Esophagus (tissue), 2 donors: ENCODE data around the gene S100A5. TPM values are rescaled to one million over a fixed set of nuclear protein-coding genes. Genes with fewer than 3 reads are reported as not detected.
A peak's percentile ranks its signal among the peaks of the same experiment; 100 is the strongest.

Experiments
- H3K27ac ChIP-seq, 2 donors: one replicate each; pipeline ENCODE4 v1.5.1; 2013; ENCODE audit warnings: low read depth in 2 of 2, mild to moderate bottlenecking in 2 of 2, inconsistent platforms in 1 of 2, low read length in 1 of 2, moderate library complexity in 1 of 2
- H3K27me3 ChIP-seq, 2 donors: one replicate each; pipeline ENCODE4 v1.6.1; 2013; ENCODE audit warnings: low read length in 2 of 2, control low read depth in 1 of 2, mild to moderate bottlenecking in 1 of 2; ENCODE audit not compliant: insufficient read depth in 2 of 2, control insufficient read depth in 1 of 2
- H3K36me3 ChIP-seq, 2 donors: one replicate each; pipeline ENCODE4 v1.6.1; 2013; ENCODE audit warnings: low read length in 1 of 2; ENCODE audit not compliant: control insufficient read depth in 2 of 2, insufficient read depth in 2 of 2
- H3K4me1 ChIP-seq, 2 donors: one replicate each; pipeline ENCODE4 v1.6.1; 2013; ENCODE audit warnings: low read length in 1 of 2; ENCODE audit not compliant: control insufficient read depth in 2 of 2, insufficient read depth in 2 of 2
- H3K4me3 ChIP-seq, 2 donors: one replicate each; pipeline ENCODE4 v1.5.1; 2013; ENCODE audit warnings: low read length in 2 of 2, mild to moderate bottlenecking in 2 of 2, low read depth in 1 of 2, moderate library complexity in 1 of 2
- H3K9me3 ChIP-seq, 2 donors: one replicate each; pipeline ENCODE4 v1.6.1; 2013; ENCODE audit warnings: mild to moderate bottlenecking in 2 of 2, low read depth in 1 of 2, low read length in 1 of 2, moderate library complexity in 1 of 2; ENCODE audit not compliant: control insufficient read depth in 2 of 2, insufficient read depth in 1 of 2
- WGBS, 2 donors: extraction: QIAGEN DNeasy Blood & Tissue Kit; methylation state at CpG; one replicate each; pipeline ENCODE4 v1.1.7; 2013; 5-methylcytosine and 5-hydroxymethylcytosine counted together
- polyA plus RNA-seq, 2 donors: library from polyadenylated mRNA; stranded (reverse); fragments of 200-250 nt; gene quantifications; one replicate each; pipeline ENCODE4 v1.2.3, GENCODE V29; 2013
- donor health status: healthy with polysubstance abuse.
- donor health status: Bipolar disorder and iron deficiency.

Gene S100A5
- polyA plus RNA-seq, 2 donors: 0.11 TPM; not detected in 1

DNA sequence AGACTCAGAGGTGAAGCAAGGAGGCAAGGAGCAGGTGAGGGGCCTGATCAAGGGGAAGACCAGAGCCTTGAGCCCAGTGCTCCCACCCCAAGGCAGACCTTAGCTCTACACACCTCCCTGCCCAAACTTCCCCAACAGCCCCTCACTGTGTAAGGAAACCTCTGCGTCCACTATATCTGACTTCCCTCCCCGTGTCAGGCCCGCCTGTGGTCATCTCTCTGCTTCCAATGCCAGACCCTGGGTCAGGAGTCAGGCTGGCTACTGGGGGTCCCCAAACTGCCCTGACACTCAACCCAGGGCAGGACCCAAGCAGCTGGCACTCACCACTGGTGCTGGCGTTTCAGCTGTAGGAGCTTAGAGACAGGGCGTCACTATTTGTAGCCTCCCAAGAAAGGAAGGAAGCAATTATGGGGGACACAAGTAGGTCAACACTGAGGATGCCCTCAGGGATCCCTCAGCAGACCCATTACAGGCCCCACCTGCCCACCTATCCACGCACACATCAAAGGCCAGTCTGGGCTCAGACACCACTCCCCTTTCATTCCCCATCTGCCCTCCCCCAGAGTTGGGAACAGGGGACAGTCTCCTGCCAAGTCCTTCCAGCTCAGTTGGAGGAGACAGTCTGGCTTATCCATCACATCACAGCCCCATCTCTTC, 9.1 kb upstream of the S100A5 start:
- WGBS, 2 donors: 65 to 74% methylated on average over 6 of the region's 6 CpGs
- Histone ChIP-seq H3K4me1 (peaks cover 27 to 65% of the 10 kb centered on the region in 2 donors), H3K27ac (peak overlapping the region; percentile 54 to 72)

DNA sequence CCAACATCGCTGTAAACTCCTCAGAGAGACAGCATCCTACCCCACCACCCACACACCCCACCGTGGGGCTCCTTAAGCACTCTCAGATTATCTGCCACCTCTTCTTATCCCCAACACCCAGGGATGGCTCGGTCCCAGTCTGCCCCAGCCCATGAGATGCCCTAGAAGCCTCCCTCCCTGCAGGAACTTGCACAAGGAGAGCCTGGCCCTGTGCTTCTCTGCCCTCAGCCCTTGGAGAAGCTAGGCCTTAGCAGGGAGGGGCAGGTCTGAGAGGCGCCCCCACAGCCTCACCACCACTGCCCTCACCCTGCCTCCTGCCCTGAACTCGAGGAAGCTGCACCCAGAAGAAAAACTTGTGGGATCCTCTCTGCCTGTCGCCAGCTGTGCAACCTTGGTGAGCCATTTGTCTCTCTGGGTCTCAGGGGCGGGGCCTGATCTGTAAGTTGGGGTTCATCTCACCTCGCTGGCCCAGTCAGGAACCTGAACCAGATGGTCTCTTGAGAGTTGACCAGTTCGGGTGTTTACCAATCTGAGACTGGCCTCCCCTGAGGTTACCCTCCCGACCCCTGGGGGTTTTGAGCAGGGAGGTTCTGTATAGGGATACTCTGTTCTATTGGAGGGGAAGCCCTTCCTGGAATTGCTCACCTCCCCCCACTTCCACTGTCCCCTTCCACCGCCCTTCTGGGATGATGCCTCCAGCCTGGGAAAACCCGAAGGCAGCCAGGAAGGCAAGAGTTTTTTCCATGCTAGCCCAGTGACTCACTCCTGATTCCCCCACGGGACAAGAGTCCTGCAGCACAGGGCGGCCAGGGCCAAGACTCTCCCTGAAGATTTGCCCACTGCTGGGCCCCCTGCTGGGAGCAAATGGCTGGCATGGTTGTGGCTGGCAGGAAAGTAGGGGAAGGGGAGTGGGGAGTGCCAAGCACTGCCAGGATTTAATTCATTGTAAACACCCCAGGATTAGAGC, 8.3 kb upstream of the S100A5 start, which contains the start of gene S100A3:
Gene S100A3 (minus strand): TSS at position 537 of the 967 bp plus-strand sequence. CDS start 773 bp downstream, outside the sequence.
- 49 to 53% methylated on average over 14 of the region's 14 CpGs for WGBS, 2 donors
- Histone ChIP-seq H3K4me1 (peaks cover 27 to 67% of the 10 kb centered on the region in 2 donors), H3K36me3 (peaks cover 4% of the 10 kb centered on the region in 2 donors), H3K9me3 (no peaks in the 10 kb centered on the region), H3K27ac (peak within 1 kb of the TSS; percentile 57 to 72), H3K4me3 (no peak within 1 kb of the TSS), H3K27me3 (no peaks in the 10 kb centered on the region)

More for the DNA sequence above, 9.1 kb upstream of the S100A5 start:
- Histone ChIP-seq H3K27me3 (no peaks in the 10 kb centered on the region), H3K4me3 (no peak overlapping the region), H3K9me3 (no peaks in the 10 kb centered on the region), H3K36me3 (peaks cover 4% of the 10 kb centered on the region in 2 donors)

DNA sequence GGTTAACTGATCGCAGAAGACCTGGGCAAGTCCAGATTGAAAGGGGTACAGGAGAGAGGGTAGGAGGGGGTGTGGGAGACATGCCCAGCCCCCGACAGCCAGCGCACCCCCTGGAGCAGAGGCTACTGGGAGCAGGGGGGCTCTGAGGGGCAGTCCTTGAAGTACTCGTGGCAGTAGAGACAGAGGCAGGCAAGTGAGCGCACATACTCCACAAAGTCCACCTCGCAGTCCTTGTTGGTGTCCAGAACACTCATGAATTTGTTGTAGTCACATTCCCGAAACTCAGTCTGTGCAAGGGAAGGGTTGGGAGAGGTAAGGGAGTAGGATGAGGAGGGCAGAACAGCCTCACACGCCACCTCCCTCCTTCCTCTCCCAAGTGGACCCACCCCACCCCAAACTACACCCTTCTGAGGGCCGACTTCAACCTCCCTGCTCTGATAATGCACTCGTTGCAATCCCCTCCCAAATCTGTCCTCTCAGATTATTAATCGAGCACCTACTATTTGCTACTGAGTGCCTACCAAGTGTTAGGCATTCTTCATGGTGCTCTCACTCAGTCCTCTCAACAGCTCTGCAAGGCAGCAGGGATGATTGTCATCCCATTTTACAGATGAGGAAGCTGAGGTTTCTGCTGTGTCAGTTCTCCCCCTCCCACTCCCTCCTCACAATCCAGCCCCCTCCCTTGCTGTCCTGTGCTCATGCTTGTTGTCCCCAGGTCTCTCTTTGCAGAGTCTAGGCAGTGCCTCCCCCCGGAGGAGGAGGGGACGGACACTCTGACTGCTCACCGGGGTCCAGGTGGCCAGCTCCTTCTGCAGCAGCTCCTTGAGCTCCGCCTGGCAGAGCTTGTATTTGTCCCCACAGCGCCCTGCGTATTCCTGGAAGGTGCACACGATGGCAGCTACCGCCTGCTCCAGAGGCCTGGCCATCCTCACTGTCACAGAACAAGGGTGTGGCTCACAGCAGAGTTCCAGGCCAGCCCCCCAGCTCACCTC, 7.1 kb upstream of the S100A5 start:
- no peaks in the 10 kb centered on the region for H3K9me3 ChIP-seq
- H3K36me3 ChIP-seq: peaks cover 0 to 4% of the 10 kb centered on the region in 2 donors
- H3K27me3 ChIP-seq: no peaks in the 10 kb centered on the region
- H3K27ac ChIP-seq: peak overlapping the region; percentile 57 to 99
- no peak overlapping the region for H3K4me3 ChIP-seq
- 81 to 83% methylated on average over 19 of the region's 19 CpGs for WGBS, 2 donors
- peaks cover 28 to 64% of the 10 kb centered on the region in 2 donors for H3K4me1 ChIP-seq

GRCh38 chr1:153546796-153547559, 6.2 kb upstream of the S100A5 start:
- no peaks in the 10 kb centered on the region for H3K9me3 ChIP-seq
- peaks cover 0 to 4% of the 10 kb centered on the region in 2 donors for H3K36me3 ChIP-seq
- H3K27me3 ChIP-seq: no peaks in the 10 kb centered on the region
- no peak overlapping the region for H3K4me3 ChIP-seq
- peaks cover 28 to 66% of the 10 kb centered on the region in 2 donors for H3K4me1 ChIP-seq
- WGBS, 2 donors: 56% methylated on average over 14 of the region's 14 CpGs
- peak overlapping the region; percentile 91 to 99 for H3K27ac ChIP-seq

DNA sequence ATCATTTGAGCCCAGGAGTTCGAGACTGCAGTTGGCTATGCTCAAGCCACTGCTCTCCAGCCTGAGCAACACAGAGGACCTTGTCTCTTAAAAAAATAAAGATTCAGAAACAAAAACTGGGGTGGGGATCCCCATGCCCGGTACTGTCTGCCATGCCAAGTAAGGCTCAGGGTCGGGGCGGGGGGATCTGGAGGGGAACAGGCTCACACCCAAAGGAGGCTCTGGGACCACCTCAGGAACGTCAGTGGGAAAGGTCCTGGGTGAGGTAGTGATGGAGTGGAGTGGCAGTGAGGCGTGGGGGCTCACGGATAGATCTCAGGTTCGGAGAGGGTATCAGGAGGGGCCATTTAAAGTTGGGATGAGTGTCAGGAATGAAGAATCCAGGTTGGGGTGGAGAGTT, 5.6 kb upstream of the S100A5 start:
- Histone ChIP-seq H3K27ac (peak overlapping the region; percentile 91 to 99), H3K27me3 (no peaks in the 10 kb centered on the region), H3K36me3 (peaks cover 0 to 4% of the 10 kb centered on the region in 2 donors), H3K9me3 (no peaks in the 10 kb centered on the region), H3K4me1 (peaks cover 28 to 66% of the 10 kb centered on the region in 2 donors), H3K4me3 (no peak overlapping the region)
- 80 to 81% methylated on average over 8 of the region's 8 CpGs for WGBS, 2 donors

DNA sequence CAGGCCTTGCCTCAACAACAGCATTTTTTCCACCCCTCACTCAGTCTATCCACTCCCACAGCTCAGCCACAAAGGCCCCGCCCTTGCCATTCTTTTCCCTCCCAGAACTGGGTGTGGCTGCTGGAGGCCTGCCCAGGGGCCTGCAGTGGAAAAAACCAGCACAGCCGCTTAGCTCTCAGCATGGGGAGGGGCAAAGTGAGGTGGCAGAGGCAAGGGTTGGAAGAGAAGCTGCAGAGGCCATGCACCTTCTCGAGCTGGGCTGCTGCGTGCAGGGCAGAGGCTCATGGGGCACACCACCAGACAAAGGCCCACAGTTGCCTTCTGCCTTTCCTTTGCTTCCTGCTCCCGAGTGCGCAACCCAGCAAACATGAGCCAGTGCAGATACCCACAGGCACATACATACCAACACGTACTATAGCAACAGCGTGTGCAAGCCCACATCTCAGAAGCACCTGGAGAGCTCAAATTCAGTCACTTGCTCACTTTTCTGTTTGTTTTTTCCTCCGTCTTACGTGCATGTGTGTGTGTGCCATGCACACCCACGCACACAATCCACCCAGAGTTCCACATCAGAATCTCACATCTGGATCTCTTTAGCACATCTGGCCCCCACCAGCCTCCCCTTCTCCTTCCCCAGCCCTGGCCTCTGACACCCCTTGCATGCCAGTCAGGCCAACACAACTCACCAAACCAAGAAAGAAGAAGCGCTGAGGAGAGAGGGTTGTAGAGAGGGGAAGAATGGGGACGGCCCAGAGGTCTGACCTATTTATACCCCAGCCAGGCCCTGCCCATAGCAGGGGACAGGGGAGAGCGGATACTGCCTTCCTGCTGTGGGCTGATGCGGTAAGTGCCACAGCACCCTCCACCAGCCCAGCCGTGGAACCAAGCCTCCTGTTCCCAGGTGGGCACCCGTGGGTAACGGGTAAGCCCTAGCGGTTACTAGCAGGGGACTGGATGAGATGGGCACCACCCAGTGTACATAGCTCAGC, 4.6 kb upstream of the S100A5 start, which contains the start of gene S100A4:
Gene S100A4 (minus strand): TSS at position 740 of the 989 bp plus-strand sequence. CDS start 1,012 bp downstream, outside the sequence.
- peak within 1 kb of the TSS; percentile 26 to 48 for H3K4me3 ChIP-seq
- H3K9me3 ChIP-seq: no peaks in the 10 kb centered on the region
- WGBS, 2 donors: 20 to 29% methylated on average over 19 of the region's 19 CpGs
- peak within 1 kb of the TSS; percentile 91 to 99 for H3K27ac ChIP-seq
- H3K4me1 ChIP-seq: peaks cover 31 to 70% of the 10 kb centered on the region in 2 donors
- no peaks in the 10 kb centered on the region for H3K27me3 ChIP-seq
- H3K36me3 ChIP-seq: peaks cover 0 to 4% of the 10 kb centered on the region in 2 donors

GRCh38 chr1:153544453-153545066, 3.8 kb upstream of the S100A5 start:
- H3K27ac ChIP-seq: peak overlapping the region; percentile 91 to 99

More at GRCh38 chr1:153544453-153545066, 3.8 kb upstream of the S100A5 start:
- 16 to 33% methylated on average over 10 of the region's 10 CpGs for WGBS, 2 donors
- Histone ChIP-seq H3K36me3 (peaks cover 0 to 4% of the 10 kb centered on the region in 2 donors), H3K27me3 (no peaks in the 10 kb centered on the region), H3K9me3 (no peaks in the 10 kb centered on the region), H3K4me1 (peaks cover 27 to 64% of the 10 kb centered on the region in 2 donors), H3K4me3 (peak overlapping the region; percentile 26 to 48)
